Measurements from ENCODE around the gene DEPP1. TPM values are rescaled to one million over a fixed set of nuclear protein-coding genes. Genes with fewer than 3 reads are reported as not detected.
A peak's percentile ranks its signal among the peaks of the same experiment; 100 is the strongest.

The DEPP1 gene
- total and polyA plus RNA-seq, 2 donors (not counting 1 experiment from before 2014, with no cell fraction given) = not detected

DNA sequence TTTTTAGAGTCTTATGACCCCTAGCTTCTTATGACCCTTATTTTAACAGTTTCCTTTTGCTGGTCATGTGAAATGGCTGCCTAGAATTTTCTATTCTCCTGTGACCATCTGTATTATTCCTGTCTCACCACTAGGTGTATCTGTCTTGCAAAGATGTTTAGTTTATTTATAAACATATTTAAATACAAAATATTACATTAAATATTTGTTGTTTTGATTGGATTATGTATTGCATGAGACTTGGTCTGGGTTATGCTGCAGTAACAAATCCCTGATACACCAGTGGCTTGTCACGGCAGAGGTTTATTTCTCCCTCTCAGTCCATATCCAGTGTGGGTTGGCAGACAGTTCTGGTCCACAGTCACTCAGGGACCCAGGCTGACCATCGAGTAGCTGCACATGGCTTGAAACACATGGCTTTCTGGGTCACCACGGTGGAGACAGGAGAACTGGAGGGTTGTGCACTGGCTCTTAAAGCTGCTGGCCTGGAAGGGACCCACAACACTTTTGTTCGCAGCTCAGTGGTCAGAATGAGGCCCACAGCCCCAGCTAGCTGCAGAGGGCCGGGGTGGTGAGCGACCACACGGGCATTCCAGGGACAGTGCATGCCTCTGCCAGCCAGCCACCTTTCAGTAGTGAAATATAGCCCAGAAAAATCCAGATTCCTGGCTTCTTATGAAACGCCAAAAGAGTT lies 11.6 kb downstream of the DEPP1 start:
- Histone ChIP-seq H3K36me3 (replicated peaks in 1 of 2; ENCODE audit: control extremely low read depth in 1 of 2, control insufficient read depth in 1 of 2, extremely low read depth in 1 of 2, insufficient read depth in 2 of 2, low read length in 1 of 2) (no peaks in the 10 kb centered on the region), H3K4me1 (ENCODE audit: control insufficient read depth in 2 of 2, insufficient read depth in 2 of 2, low read length in 2 of 2) (peaks cover 46 to 63% of the 10 kb centered on the region in 2 donors), H3K9ac (ENCODE audit: low read length) (no peak overlapping the region), H3K4me3 (ENCODE audit: control extremely low read depth in 1 of 5, extremely low read depth in 1 of 5, insufficient read depth in 1 of 5, low read depth in 2 of 5, low read length in 4 of 5) (no peak overlapping the region), H3K27me3 (replicated peaks in 1 of 4; ENCODE audit: control extremely low read depth in 1 of 4, control insufficient read depth in 3 of 4, insufficient read depth in 4 of 4, low read length in 3 of 4) (no peaks in the 10 kb centered on the region), H3K27ac (ENCODE audit: low read length in 2 of 2) (no peak overlapping the region), H4K20me1 (ENCODE audit: control insufficient read depth, insufficient read depth, low read length, poor library complexity, severe bottlenecking) (no peaks in the 10 kb centered on the region), H3K9me3 (ENCODE audit: control extremely low read depth in 1 of 3, control insufficient read depth in 2 of 3, insufficient read depth in 1 of 3, low read length in 2 of 3) (no peaks in the 10 kb centered on the region), H3K4me2 (replicated peaks; ENCODE audit: low read depth, low read length, poor library complexity, severe bottlenecking) (no peak overlapping the region), H2AFZ (ENCODE audit: insufficient read depth, low read depth, low read length, poor library complexity, severe bottlenecking) (peak overlapping the region; percentile 31), H3K79me2 (ENCODE audit: control insufficient read depth, insufficient read depth, low read length) (no peaks in the 10 kb centered on the region)
- POLR2A ChIA-PET = no interaction called here
- H3K4me1 Mint-ChIP-seq = peaks cover 64% of the 10 kb centered on the region
- TF ChIP-seq EZH2 (IDR thresholded peaks at IDR 0.05; ENCODE audit: borderline replicate concordance, insufficient read depth, low read depth, low read length, poor library complexity, severe bottlenecking) = no peak
- TF ChIP-seq, protein P1, sequence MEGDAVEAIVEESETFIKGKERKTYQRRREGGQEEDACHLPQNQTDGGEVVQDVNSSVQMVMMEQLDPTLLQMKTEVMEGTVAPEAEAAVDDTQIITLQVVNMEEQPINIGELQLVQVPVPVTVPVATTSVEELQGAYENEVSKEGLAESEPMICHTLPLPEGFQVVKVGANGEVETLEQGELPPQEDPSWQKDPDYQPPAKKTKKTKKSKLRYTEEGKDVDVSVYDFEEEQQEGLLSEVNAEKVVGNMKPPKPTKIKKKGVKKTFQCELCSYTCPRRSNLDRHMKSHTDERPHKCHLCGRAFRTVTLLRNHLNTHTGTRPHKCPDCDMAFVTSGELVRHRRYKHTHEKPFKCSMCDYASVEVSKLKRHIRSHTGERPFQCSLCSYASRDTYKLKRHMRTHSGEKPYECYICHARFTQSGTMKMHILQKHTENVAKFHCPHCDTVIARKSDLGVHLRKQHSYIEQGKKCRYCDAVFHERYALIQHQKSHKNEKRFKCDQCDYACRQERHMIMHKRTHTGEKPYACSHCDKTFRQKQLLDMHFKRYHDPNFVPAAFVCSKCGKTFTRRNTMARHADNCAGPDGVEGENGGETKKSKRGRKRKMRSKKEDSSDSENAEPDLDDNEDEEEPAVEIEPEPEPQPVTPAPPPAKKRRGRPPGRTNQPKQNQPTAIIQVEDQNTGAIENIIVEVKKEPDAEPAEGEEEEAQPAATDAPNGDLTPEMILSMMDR (IDR thresholded peaks at IDR 0.05) = peak; percentile 21
- 92% methylated on average over 7 of the region's 8 CpGs for WGBS (ENCODE audit: insufficient coverage)
- CTCF ChIA-PET = interaction anchor here (1.5 to 4.2 kb wide), 2 partner anchors 11 to 34 kb away, joined by 3 to 24 read pairs; partner anchors contain the start of gene DEPP1
- H3K9me3 Mint-ChIP-seq (ENCODE audit: insufficient read depth) = no peaks in the 10 kb centered on the region
- DNase-seq = no peak
- H3K27me3 Mint-ChIP-seq = no peaks in the 10 kb centered on the region
- no peak overlapping the region for H3K4me3 Mint-ChIP-seq
- ATAC-seq (ENCODE audit: low read depth) = no peak
- intact Hi-C loops (cut with micrococcal nuclease) = loop anchor here (1.0 kb wide), 1 partner anchor 8 kb away; no protein-coding TSS in a partner anchor
- H3K27ac Mint-ChIP-seq = no peak overlapping the region

DNA sequence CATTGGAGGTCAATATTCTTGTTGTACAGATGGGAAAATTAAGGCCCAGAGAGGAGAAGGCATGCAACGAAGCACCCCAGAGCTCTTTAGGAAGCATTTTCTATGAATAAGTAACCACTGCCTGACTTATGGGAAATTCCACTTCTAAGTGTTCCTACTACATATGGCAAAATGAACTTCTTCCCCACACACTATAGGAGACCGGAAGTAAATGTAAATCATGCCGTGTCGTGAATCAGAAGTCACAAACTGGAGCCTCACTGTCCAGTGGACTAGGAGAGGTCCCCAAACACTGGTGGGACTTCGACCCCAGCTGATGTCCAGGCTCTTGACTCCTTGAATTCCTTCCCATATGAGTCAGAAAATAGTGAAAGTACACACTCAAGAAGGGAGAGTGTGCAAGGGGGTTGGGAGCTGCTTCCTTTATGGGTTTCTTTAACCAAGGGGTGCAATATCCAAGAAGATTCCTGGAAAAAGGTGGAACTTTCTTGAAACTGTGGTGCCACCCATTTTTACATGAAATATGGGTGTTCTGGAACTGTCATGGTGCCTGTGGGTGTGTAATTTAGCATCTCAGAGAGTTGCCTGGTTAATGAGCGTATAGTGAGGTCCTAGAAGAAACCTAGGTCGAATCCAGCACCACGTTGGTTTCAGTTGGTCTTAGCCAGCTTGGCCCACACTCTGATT lies 12.3 kb downstream of the DEPP1 start:
- CTCF ChIA-PET = interaction anchor here (0.7 to 4.2 kb wide), 5 partner anchors 7 to 34 kb away, joined by 3 to 24 read pairs (median 3); partner anchors contain the start of gene DEPP1
- Histone ChIP-seq H3K4me3 (ENCODE audit: control extremely low read depth in 1 of 5, extremely low read depth in 1 of 5, insufficient read depth in 1 of 5, low read depth in 2 of 5, low read length in 4 of 5) (no peak overlapping the region), H3K9ac (ENCODE audit: low read length) (no peak overlapping the region), H3K4me2 (replicated peaks; ENCODE audit: low read depth, low read length, poor library complexity, severe bottlenecking) (peak overlapping the region; percentile 14), H2AFZ (ENCODE audit: insufficient read depth, low read depth, low read length, poor library complexity, severe bottlenecking) (peak overlapping the region; percentile 31), H3K9me3 (ENCODE audit: control extremely low read depth in 1 of 3, control insufficient read depth in 2 of 3, insufficient read depth in 1 of 3, low read length in 2 of 3) (no peaks in the 10 kb centered on the region), H4K20me1 (ENCODE audit: control insufficient read depth, insufficient read depth, low read length, poor library complexity, severe bottlenecking) (no peaks in the 10 kb centered on the region), H3K27ac (ENCODE audit: low read length in 2 of 2) (no peak overlapping the region), H3K36me3 (replicated peaks in 1 of 2; ENCODE audit: control extremely low read depth in 1 of 2, control insufficient read depth in 1 of 2, extremely low read depth in 1 of 2, insufficient read depth in 2 of 2, low read length in 1 of 2) (no peaks in the 10 kb centered on the region), H3K4me1 (ENCODE audit: control insufficient read depth in 2 of 2, insufficient read depth in 2 of 2, low read length in 2 of 2) (peaks cover 46 to 64% of the 10 kb centered on the region in 2 donors), H3K27me3 (replicated peaks in 1 of 4; ENCODE audit: control extremely low read depth in 1 of 4, control insufficient read depth in 3 of 4, insufficient read depth in 4 of 4, low read length in 3 of 4) (peaks cover 0 to 2% (median 0%) of the 10 kb centered on the region in 4 experiments), H3K79me2 (ENCODE audit: control insufficient read depth, insufficient read depth, low read length) (no peaks in the 10 kb centered on the region)
- ATAC-seq (ENCODE audit: low read depth) (no peak), DNase-seq (no peak)
- Mint-ChIP-seq H3K4me1 (peaks cover 63% of the 10 kb centered on the region), H3K27ac (no peak overlapping the region), H3K4me3 (no peak overlapping the region), H3K9me3 (ENCODE audit: insufficient read depth) (no peaks in the 10 kb centered on the region), H3K27me3 (no peaks in the 10 kb centered on the region)
- no peak for TF ChIP-seq EZH2 (IDR thresholded peaks at IDR 0.05; ENCODE audit: borderline replicate concordance, insufficient read depth, low read depth, low read length, poor library complexity, severe bottlenecking)
- TF ChIP-seq, protein P1 (IDR thresholded peaks at IDR 0.05) = no peak
- POLR2A ChIA-PET = no interaction called here
- intact Hi-C loops (cut with micrococcal nuclease) = loop anchor here (1.0 kb wide), 1 partner anchor 9 kb away; no protein-coding TSS in a partner anchor
- 30% methylated on average over 2 of the region's 8 CpGs for WGBS (ENCODE audit: insufficient coverage)
